HG03095 (cell line): ENCODE data around the gene ANGEL1.

Source experiments
- ATAC-seq: cut with Tn5 transposase; IDR thresholded peaks from one replicate; pipeline ENCODE4 v1.9.1; 2021; ENCODE audit warnings: moderate library complexity; ENCODE audit not compliant: unreplicated experiment

Gene ANGEL1

DNA sequence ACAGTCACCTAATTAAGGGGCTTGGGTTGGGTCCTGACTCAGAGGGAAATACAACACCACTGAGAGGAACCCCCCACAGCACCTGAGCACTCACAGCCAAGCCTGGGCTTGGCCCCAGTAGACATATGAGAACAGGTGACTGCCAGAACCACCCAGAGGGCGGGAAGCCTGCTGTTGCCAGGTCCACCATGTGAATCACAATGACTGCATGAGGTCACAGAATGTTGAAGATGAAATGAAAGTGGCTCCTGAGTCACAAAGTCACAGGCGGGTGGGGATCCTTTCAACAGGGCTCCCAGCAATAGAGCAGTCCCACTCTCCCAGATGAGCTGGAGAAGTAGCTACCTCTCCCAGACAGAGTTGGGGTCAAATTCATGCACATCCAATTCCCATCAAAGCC, 13.4 kb upstream of the ANGEL1 start, which contains the start of gene LRRC74A:
Gene LRRC74A, plus strand, starts transcription at position 287 of the 400 bp plus-strand sequence. CDS start 290 bp downstream, outside the sequence.
- no peak for ATAC-seq

DNA sequence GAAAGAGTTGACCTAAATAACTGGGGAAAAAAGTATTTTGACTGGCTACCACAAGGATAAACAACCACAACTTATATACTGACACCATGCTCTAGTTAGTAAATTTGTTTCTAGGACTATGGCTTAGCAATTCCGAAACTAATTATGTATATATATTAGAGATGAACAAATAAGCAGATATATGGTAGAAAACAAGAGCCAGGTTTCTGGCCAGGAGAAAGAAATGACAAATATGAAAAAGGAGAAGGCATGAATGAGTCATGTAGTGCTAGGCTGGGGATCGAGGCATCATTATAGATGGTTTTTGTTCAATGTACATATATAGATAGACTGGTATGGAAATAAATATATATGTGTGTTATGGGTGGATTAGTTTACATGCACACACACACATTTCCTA, 8.0 kb upstream of the ANGEL1 start:
- ATAC-seq = no peak

DNA sequence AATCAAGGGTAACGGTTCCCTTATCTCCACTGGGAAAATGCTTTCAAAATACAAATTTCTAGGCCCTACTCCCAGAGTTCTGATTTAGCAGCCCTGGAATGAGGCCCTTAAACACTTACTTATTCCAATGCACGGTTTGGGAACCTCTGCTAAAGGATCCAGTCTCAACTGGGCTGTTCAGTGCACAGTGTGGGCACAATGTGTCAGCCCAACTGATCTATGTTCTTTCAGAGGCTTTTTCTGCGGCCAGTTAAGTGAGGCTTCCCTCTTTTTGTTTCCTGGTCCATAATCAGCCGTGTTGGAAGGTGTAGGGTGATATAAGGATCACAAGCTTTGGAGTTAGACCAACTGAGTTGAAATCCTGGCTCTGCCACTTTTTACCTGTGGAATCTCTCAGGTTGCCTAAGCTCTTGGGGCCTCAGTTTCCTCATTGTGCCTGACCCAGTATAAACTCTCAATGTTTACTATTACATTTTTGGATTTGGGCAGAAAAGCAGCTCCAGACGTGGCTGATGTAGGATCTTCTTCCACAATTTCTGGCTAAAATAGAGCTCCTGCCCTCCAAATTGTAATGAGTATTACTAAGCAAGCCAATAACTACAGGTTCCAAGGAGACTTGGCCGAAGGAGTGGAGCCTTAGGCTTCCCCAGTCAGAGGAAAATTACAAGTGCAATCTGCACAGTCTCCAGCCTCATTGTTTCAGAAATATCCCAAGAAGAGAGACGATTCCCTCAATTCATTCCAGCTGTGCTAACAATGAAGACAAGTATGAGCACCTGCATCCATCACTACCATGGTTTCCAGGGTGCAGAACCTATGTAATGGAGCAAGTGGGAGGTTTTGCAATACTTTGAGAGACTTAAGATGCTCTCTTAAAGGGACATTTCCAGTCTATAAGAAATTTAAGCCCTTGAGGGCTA, 2.3 kb upstream of the ANGEL1 start:
- ATAC-seq = no peak

DNA sequence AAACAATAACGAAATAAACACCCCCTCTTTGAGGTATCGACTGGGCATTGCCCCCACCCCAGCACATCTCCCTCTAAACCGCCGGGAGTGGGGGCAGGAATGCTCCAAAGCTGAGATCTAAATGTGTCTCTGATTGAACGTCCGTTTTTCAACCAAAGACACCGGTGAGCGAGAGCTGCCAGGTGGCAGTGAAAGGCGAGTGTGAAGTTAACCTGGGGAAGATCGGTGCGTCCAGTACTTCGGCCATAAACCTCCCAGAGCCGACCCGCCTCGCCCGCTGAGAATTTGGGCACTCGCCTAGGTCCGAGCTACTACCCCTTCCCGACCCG, 625 bp downstream of the ANGEL1 start:
- ATAC-seq = peak; percentile 16

DNA sequence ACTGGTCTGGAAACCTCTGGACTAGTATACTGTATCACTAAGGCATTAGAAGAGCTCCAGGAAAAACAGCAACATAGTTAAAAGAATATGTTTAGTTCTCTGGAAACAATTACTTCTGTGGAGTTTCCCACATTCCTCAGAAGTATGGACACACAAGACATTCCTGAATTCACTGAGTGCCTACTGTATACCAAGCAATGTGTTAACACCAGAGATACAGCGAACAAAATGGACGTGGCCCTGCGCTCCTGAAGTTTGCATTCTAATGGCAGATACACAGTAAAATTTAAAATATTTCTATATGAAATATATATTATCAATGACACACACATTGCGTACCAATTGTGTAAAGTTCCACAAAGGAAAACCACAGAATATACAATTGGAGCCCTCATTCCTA, 1.1 kb downstream of the ANGEL1 start:
- no peak for ATAC-seq

DNA sequence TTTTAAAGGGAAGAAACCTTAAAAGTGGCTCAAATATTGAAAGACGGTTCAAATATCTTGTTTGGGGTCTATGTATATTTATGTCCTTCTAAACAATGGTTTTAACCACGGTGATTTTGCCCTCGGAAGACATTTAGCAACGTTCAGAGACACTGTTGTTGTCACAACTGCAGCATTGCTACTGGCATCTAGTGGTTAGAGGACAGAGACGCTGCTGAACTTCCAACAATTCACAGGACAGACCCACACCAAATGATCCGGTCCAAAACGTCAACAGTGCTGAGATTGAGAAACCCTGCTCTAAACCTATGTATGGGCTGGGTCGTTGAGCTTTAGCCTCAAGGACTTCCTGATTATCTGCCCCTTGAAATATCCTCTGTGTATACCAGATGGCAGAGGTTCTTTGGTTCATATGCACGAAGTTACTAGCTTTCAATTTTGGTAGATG, 1.7 kb downstream of the ANGEL1 start:
- ATAC-seq = no peak

DNA sequence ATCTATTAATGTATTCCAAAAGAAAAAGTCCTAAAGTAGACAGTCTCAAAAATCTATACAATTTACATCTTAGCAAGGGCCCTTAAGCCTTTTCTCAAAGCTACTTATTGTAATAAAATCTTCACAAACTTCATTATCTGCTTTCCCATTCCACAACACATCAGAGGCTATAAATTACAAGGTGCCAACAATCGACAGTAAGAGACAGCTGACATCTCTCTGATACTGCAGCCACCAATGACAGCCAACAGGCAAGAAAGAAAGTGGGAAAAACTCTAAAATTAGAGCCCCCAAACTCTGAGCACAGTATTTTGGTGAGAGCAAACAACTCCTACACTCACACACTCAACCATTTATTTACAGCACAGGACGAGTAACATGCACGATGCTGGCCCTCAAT, 2.2 kb downstream of the ANGEL1 start:
- no peak for ATAC-seq

DNA sequence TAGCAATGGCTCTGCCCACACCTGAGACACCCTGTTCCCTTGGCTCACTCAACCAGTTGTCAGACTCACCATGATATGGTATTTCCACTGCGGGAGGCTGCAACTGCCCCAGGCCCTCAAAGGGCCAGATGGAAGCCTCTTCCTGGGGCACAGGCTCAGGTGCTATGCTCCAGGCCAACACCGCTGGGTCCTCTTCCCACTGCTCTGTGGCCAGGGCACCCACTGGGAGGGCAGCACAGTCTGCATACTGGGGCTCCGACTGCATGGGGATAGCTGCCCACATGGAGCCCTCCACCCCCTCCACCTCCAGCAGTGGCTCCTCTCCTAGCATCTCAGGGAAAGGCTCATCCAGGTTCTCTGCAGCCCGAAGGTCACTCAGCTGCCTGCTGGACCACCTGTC, 3.7 kb downstream of the ANGEL1 start:
- no peak for ATAC-seq

DNA sequence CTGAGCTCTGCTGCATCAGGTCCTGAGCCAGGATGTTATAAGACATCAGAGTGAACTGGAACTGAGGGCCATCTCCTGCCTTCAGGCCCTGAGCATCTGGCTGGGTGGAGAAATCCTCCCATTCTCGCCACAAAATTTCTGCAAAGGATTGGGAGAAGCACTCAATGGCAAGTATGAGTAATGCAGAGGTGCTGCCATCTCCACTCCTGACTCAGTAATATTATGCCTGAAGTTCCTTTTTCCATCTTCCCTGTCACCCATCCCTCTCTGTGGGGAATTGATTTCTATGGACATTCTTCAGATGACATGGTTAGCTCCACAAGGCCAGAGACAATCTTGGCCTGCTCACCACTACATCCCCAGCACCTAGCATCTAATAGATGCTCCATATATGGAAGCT, 4.7 kb downstream of the ANGEL1 start:
- ATAC-seq = no peak

DNA sequence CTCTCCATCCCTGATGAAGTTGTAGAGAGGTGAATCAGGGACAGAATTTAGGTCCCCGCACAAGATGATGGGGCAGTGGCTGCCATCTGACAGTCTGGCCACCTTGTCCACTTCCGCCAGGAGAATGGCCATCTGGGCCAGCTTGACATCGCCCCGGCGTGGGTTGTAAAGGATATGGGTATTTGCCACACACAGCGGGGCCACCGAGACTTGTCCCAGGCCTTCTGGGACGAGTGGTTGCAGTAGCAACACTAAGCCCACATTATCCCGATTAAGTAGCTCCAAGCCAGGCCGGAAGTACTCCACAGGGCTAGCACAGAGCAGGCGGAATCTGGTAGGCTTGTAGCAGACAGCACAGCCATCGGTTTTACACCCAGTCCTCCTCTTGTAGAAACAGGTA, 6.2 kb downstream of the ANGEL1 start:
- ATAC-seq = no peak

DNA sequence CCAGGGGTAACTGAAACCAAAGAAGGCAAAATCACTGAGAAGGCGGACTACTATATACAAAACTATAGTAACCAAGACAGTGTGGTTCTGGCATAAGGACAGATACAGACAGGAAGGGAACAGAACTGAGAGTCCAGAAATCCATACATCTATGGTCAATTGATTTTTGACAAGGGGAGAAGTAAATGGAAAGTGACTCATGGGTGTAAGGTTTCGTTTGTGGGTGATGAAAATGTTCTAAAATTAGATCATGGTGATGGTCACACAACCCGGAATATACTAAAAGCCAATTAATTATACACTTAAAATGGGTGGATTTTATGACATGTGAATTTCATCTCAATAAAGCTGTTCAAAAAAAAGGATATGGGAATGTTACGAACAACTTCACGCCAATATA, 18.7 kb downstream of the ANGEL1 start:
- no peak for ATAC-seq

DNA sequence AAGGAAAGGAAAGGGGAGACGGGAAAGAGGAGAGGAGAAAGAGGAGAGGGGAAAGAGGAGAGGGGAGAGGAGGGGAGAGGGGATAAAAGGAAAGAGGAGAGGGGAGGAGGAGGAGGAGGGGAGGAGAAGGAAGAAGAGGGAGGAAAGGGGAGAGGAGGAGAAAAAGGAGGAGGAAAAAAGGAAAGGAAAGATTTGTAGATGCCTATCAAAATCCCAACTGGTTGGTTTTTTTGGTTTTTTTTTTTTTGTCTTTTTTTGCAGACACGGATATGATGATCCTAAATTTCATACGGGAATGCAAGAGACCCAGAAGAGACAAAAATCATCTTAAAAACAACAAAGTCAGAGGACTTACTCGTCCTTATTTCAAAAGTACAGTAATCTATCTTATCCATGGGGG, 19.4 kb downstream of the ANGEL1 start:
- ATAC-seq = no peak

DNA sequence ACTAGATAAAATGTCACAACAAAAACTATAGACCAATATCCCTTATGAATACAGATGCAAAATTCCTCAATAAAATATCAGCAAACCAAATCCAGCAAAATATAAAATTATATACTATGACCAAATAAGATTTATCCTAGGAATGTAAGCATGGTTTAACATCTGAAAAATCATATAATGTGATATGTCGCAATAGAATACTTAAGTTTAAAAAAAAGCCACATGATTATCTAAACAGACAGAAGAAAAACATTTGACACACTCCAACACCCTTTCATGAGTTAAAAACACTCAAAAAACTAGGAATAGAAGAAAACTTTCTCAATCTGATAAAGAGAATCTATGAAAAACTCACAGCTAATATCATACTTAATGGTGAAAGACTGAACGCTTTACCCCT, 20.3 kb downstream of the ANGEL1 start:
- no peak for ATAC-seq

DNA sequence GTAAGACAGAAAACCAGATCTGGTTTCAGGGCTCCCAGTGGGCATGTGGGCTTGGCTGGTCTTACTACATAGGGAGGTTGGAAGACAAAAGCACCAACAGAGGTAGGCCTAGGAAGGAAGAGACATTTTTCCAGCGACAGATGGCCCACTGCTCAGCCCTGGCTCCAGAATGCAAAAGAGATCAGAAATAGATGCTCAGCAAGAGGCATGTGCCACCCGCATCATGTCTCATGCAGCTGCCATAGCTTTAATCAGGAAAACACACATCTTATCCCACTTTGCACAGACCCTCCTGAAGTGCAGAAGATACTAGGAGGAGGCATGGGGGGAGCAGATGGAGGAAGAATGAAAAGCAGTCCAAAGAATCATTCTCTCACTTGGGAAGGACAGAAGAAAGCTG, 26.1 kb downstream of the ANGEL1 start:
- no peak for ATAC-seq

DNA sequence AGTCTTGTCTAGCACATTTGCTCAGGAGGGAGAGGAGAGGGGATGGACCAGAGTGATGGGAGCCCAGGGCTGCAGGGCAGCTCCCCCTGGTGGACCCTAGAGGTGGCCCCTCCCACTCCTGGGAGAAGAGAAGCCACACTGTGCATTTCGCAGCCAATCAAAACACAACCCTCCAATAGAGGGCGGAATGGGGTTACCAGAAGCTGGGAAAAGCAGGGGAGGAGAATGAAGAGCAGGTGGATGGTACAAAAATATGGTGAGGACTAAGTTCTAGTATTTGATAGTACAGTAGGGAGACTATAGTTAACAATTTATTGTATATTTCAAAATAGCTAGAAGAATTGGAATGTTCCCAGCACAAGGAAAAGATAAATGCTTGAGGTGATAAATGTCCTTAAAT, 27.8 kb downstream of the ANGEL1 start:
- no peak for ATAC-seq

DNA sequence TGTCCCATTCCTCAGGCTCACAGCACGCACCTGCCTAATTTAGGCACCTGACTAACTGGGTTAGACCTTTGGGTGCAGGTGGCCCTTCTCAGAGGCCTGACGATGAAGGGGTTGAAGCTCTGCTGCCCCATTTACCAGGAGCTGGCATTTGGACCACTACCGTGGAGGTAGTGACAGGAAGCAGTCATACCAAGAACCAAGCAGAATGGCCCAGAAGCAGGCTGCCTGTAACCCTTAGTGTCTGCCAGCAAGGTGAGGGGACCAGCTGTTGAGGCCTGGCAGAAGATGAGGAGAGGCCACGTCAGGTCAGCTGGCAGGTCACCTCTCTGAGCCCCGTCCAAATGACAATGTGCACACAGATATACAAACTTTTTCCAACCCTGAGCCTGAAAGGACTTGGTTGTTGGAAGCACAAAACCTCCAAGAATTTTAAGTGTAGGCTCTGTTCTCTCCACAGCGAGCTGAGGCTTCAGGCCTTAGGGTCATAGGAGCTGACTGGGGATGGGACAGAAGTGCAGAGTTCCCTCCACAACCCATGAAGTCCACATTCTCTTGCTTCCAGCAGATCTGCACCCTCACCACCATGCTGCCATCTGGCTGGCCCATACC, 28.3 kb downstream of the ANGEL1 start:
- ATAC-seq = no peak

DNA sequence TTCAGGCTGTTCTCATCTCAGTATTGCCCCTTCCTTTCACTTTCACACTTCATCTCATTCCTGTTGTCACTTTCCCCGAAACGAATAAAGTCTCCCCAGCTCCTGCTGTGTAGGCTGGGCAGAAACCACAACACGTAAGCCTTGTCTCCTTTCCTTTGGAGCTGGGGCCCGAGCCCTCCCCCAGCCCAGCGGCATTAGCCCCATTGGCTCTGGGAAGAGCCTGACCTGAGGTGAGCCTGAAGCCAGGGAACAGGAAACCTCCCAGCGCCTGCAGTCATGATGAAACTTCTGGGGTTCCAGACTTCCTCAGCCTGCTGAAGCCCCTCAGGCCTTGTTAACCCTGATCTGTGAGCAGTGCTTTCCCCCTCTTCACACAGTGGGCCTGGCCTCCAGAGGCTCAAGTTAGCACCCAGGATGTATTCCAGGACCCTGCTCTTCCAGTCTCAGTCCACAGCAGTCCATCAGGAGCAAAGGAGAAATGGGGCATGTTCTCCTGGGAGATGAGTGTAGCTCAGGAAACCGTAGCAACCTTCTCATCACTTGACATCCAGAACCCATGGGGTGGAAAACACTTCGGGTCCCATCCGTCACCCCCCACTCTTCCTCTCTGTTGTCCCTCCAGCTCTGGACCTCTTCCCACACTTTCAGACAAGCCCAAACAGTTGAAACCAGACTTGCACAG, 29.7 kb downstream of the ANGEL1 start:
- no peak for ATAC-seq

DNA sequence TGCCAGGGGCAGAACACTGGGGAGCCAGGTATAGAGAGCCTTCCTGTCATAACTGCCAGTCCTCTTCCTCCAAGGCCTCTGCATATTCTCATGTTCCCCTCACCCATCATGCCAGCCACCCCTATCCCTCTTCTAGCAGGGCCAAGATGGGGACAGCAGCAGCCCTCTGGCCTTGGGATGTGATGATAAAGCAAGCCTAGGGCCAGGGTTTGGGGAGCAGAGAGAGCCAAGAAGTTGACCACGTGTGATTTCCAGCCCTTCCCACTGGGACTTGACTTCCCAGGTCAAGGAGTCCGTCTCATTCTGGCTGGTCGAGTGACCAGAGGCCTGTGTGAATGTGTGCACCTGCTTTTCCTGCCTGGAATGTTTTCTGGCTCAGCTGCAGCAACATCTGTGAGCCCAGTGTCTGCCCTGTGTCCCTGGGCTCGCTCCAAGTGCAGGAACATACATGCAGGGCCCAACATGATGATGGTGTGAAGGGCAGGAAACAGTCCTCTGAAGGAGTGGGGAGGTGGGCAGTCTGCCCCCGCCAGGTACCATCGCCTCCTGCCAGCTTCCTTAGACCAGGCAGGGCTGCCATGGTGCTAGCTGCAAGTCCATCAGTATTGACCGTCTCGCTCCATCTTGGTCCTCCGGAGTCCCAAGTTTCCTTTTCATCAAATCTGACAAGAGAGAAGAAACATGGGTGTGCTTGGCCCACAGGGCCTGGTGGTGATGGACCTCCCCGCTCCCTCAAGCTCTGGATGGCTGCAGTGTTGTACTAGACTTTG, 30.4 kb downstream of the ANGEL1 start:
- no peak for ATAC-seq

DNA sequence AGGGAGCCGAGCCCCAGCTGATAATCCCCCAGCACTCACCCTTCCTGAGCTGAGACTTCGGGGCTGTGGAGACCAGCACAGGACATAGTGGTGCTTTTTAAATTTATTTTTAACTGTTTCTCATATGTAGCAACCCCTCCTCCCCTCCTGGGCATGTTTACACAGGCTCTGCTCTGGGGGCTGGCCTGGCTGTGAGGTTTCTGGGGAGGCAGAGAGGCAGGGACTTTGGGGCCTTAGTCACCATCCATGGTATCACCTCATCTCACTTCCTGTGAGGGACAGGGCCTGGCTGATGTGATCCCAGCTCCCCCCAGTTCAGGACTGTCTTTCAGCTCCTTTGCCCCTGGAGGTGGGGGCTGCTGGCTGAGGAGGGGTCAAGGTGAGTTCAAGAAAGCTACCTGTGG, 31.0 kb downstream of the ANGEL1 start:
- ATAC-seq = no peak

DNA sequence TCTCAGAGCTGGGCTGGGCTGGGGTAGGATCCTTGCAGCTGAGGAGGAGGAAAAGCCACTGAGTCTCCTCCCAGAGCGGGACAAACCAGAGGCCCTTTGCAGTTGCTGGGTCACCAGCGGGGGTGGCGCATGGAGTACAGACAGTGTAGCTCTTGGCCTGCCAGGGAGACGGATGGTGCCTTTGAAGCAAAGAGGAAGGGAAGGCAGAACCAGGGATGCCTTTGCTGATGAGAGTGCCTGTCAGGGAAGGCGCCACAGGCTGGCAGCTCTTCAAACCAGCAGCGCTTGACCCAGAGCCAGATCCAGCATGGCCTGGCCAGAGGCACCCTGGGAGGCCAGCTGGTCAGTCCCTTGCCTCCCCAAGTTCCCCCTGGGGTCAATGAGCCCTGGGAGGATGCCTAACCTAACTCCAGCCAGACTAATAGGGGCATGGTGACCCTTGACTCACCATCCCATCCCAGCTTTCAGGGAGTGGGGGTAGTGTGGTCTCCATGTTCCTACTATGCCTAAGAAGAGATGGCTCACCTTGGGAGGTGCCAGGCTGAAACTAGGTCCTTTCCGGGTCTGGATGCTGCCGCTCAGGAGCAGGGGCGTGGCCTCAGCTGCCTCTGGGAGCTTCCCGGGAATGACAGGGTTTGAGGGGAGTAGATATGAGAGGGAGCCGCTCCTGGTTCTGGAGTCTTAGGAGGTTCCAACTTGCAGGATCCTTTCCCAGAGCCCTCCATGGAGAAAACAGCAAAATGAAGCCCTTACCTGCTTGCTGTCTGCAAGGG, 31.6 kb downstream of the ANGEL1 start:
- no peak for ATAC-seq
